CD4-positive, alpha-beta T cell treated with Interleukin-2 at 100 ng/mL for 4 hours (primary cell): ENCODE measurements around the gene PRSS3.
"Not testable (repeated sequence)": the region's sequence is repeated elsewhere in the genome, so short reads cannot be mapped to it uniquely, and the experiment has no call there.

Source experiments
- DNase-seq: peaks from one replicate; pipeline ENCODE4 v3.0.0-alpha.2; 2020; ENCODE audit warnings: low spot score

Gene PRSS3

GRCh38 chr9:33786681-33787080, 8.7 kb upstream of the PRSS3 start:
- DNase-seq: no peak

- DNase-seq: no peak
These were observed 7.5 kb upstream of the PRSS3 start for GRCh38 chr9:33787839-33788238.

- not testable (repeated sequence) for DNase-seq
These were observed 5.9 kb upstream of the PRSS3 start for GRCh38 chr9:33789429-33789828.

DNA sequence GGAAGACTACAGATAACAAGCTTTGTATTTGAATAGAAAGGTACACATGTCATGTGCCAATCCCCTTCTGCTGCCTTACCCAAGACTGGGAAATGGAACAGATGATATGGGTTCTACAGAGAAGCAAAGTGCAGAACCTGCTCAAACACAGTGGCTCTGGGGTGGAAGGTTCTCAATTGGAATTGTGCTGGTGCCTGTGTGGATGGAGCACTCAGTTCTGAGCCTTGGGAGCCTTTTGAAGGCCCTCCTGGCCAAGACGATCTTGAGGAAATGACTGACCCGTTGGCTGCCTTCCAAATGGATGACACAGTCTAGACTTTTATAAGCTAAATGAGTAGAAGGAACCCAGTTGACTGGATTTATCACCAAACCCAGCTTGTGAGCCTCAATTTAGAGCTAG, 4.2 kb upstream of the PRSS3 start:
- no peak for DNase-seq

DNA sequence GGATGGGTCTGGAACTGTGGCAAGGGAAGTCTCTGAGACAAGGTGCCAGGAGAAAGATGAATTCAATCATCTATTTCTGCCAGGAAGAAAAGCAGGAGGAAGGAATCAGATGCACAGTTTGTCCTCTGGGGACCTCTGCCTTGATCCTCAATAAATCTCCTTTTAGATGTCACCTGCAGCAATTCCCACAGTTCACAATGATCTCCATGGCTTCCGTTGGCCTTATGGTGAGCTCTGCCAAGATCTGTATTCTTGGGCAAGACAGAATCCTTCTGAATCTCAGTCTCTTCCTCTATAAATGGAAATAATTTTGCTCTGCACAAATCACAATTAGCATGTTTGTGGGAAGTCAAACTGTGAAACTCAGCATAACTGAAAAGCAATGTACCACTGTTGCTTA, 1.9 kb upstream of the PRSS3 start:
- not testable (repeated sequence) for DNase-seq

GRCh38 chr9:33794560-33794959, 801 bp upstream of the PRSS3 start:
- DNase-seq: no peak

DNA sequence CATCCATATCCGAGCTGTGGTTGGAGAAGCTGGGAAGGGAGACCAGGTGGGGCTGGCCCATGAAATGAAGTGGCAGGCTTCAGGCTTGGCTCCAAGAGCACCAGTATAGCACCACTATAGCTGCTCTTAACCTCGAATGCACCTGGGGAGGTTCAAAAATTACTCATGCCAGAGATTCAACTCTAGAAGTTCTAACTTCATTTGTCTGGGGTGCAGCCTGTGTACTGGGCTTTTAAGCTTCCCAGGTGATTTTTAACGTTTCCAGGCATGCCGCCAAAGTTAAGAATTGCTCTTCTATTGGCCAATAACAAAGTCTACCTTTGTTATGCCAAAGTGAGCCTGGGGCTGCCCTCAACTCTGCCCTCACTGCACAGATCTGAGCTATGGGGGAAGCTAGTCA, 458 bp downstream of the PRSS3 start:
- DNase-seq: no peak

GRCh38 chr9:33796679-33797078, 1.3 kb downstream of the PRSS3 start:
- not testable (repeated sequence) for DNase-seq

GRCh38 chr9:33797837-33798236, 2.5 kb downstream of the PRSS3 start:
- DNase-seq: no peak

DNA sequence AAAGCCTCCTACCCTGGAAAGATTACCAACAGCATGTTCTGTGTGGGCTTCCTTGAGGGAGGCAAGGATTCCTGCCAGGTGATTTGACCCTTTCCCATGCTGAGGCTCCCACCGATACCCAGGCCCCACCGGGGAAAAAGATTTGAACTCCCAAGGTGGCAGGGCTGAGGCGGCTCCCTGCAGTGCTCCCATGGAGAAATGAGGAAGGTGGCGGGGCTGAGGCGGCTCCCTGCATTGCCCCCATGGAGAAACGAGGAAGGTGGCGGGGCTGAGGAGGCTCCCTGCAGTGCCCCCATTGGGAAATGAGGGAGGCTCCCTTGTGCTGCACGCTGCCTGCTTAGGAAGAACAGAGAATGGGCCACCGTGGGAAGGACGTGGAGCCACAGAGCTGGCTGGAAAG, 3.2 kb downstream of the PRSS3 start:
- no peak for DNase-seq

GRCh38 chr9:33799928-33800704, 4.8 kb downstream of the PRSS3 start:
- no peak for DNase-seq

- DNase-seq: no peak
These were observed 5.5 kb downstream of the PRSS3 start for GRCh38 chr9:33800886-33801285.

GRCh38 chr9:33801943-33802500, 6.7 kb downstream of the PRSS3 start:
- not testable (repeated sequence) for DNase-seq

- not testable (repeated sequence) for DNase-seq
These were observed 8.8 kb downstream of the PRSS3 start for GRCh38 chr9:33804196-33804595.

GRCh38 chr9:33807156-33807555, 11.8 kb downstream of the PRSS3 start:
- not testable (repeated sequence) for DNase-seq

DNA sequence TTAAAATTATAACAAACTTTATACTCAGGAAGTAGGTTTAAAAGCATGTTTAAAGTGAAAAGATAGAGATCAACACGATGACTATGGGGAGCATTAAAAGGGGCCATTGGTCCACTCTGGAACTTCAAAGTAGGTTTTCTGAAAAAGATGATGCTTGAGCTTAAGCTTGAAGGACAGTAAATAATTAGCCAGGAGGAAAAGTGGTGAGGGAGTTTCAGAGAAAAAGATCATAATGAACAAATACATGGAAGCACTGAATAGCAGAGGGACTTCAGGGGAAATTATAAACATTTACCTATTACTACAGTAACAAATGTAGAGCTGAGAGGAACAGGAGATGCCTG, 13.6 kb downstream of the PRSS3 start:
- not testable (repeated sequence) for DNase-seq

DNA sequence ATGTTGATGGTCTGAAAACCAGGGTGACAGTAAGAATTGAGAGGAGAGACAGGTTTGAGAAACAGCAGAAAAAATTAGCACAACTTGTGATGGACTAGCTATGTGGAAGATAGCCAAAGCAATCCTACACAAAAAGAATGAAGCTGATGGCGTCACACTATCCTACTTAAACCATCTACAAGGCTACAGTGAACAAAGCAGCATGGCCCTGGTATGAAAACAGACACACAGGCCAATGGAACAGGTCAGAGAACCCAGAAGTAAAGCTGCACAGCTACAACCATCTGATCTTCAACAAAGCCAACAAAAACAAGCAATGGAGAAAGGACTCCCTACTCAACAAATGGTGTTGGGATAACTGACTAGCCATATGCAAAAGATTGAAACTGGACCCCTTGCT, 14.1 kb downstream of the PRSS3 start:
- no peak for DNase-seq

- peak; percentile 68 for DNase-seq
These were observed 18.6 kb downstream of the PRSS3 start for GRCh38 chr9:33813712-33814641.

GRCh38 chr9:33815781-33816180, 20.4 kb downstream of the PRSS3 start:
- no peak for DNase-seq

- peak; percentile 92 for DNase-seq
These were observed 21.2 kb downstream of the PRSS3 start, which contains the start of gene UBE2R2 for GRCh38 chr9:33816327-33817252. UBE2R2 (plus strand) TSS chr9:33817160; CDS start chr9:33817758, 598 bp downstream.

DNA sequence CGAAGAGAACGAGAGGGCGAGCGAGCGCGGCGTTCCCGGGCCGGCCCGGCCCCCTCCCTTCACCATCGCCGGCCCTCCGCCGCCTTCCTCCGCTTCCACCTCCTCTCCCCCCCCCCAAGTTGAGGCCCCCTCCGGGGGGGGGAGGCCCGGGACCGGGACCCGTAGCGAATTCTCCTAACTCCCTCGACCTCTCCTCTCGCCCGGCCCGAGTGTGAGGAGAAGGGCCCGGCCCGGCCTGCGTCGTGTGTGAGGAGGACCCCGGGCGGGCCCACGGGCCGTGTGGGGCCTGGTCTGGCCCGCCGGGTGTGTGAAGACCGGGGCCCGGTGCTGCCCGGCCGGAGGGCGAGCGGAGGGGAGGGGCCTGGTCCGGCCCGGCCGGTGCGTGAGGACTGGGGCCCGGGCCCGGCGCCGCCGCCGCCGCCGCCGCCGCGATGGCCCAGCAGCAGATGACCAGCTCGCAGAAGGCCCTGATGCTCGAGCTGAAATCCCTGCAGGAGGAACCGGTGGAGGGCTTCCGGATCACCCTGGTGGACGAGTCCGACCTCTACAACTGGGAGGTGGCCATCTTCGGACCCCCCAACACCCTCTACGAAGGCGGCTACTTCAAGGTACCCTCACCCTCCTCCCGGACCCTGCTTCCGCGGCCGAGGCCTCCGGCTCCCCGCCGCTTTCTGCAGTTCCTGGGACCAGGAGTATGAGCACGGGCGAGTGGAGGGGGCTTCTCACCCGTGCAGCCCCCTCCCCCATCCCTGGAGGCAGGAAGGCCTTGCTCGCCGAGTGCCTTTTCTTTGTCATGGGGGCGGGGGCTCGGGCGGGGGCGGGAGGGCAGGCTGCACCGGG, 22.2 kb downstream of the PRSS3 start:
- DNase-seq: peak; percentile 40
